Subcutaneous adipose tissue (tissue), 4 donors: Measurements from ENCODE around the gene ZNF660. TPM values are rescaled to one million over a fixed set of nuclear protein-coding genes. Genes with fewer than 3 reads are reported as not detected.

ENCODE experiments used
- CTCF ChIP-seq: fragments of 450-650 bp; IDR thresholded peaks from one replicate; pipeline ENCODE4 v1.5.1; 2016; ENCODE audit warnings: low read depth, mild to moderate bottlenecking, control low read depth, antibody characterized with exemption, moderate library complexity
- total RNA-seq, 4 donors: library from RNA; depleted of rRNA; stranded (reverse); fragments of >200 nt; gene quantifications; one replicate each; pipeline ENCODE4 v1.1.0, GENCODE V29; 2016

The ZNF660 gene
- total RNA-seq, result 1 to 10 TPM; 1.9 to 3.9 (median 3.6) TPM

GRCh38 chr3:44584646-44585501 is at the start of gene ZNF660:
Gene ZNF660, plus strand, starts transcription at chr3:44584964. Its CDS starts 9,230 bp downstream, at chr3:44594194.
- TF ChIP-seq CTCF, result no peak

DNA sequence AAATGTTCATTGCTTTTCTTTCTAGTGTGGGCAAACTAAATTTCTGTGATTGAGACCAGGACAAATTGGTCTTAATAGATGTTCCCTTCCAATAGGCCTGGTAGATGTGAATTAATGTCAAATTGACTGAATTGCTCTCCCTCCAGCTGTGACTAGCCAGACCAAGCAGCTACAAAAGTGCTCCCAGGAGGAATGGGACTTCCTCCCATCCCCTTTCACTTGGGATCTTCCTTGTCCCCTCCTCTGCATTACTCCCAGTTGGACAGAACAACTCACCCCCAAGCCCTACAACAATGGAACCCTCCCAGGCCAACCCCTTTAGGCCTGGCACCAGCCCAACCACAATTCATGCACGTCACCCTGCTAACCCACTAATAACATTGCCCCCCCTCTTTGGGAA is 49.4 kb upstream of the ZNF660 start:
- no peak for TF ChIP-seq CTCF

DNA sequence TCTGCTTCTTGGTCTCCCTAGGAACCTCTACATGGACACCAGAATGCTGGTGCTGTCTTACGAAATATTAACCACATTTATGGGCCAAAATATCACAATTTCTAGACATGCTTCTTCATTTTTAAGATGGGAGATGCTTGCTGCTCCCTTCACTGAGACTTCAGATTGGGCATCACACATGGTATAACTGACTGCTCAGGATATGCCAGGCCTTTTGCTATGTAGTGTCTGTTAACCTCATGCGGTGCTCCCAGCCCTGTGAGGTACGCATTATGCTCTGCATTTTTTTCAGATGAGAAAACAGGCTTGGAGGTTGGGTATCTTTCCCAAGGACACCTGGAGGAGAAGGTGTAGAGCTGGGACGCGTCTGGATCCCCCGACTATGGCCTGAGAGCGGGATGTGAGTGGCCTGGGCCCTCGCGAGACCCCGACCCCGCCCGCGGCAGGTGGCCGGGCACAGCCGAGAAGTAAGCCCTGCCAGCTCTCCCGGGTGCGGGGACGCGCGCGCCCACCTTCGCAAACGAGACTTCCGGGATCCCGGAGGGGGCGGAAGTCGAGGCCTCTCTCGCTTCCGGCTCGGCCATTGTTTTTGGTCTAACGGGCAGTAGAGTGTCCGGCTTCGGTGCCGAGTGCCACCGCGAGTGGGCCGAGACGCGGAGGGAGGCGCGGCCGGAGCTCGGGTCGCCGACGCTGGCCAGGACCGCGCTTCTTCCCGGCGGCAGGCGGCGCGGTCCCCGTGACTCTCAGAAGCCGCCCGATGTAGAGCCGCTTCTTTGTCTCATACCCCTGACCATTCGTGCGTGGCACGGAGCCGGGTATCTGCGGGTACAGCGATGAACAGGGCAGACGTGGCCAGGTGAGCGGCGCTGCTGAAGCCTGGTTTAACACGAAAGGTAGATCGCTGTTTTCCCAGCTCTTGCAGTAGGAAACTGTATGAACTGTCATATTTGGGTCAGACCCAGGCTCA is 29.9 kb upstream of the ZNF660 start, which contains the start of gene ZKSCAN7:
Gene ZKSCAN7 (plus strand): TSS at position 568 of the 967 bp plus-strand sequence. CDS start 1,855 bp downstream, outside the sequence.
- TF ChIP-seq CTCF, result no peak

DNA sequence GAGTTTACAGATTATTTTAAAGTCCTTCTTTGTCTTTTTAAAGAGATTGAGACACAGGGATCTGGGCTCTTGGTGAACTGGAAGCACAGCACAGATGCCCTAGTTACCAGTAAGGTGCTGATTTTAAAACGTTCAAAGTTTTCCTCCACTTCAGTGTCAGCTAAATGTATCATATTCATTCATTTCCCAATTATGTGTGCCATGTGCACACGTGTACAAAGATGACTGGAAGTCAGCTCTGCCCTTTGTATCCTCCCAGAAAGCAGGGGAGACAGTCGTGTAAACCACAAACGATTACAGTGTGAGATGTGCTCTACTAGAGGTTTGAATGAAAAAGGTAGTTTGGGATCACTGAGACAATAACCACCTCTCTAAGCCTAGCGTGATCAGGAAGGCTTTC is 29.0 kb upstream of the ZNF660 start:
- TF ChIP-seq CTCF, result no peak

- no peak for TF ChIP-seq CTCF
Measured at GRCh38 chr3:44557074-44557473, 27.7 kb upstream of the ZNF660 start.

GRCh38 chr3:44561076-44561475 is 23.7 kb upstream of the ZNF660 start:
- TF ChIP-seq CTCF, result no peak

GRCh38 chr3:44562147-44562546 is 22.6 kb upstream of the ZNF660 start:
- TF ChIP-seq CTCF, result no peak
